IMR-90 (cell line): ENCODE results near the gene HYKK. TPM values are rescaled to one million over a fixed set of nuclear protein-coding genes. Genes with fewer than 3 reads are reported as not detected.

Experiments
- ATAC-seq: fragments of 200-7000 bp; cut with Tn5 transposase; 2 replicates; pipeline ENCODE4 v1.9.1; 2020; ENCODE audit warnings: low read depth, mild to moderate bottlenecking, moderate library complexity
- BruUV-seq: library from RNA; stranded (reverse); fragments of 400-500 nt; replicated peaks from 2 replicates; lab custom pipeline; 2021; lab: Mats Ljungman, UMichigan
- CTCF ChIA-PET: fragments of 300-600 bp; formaldehyde crosslinking; extraction: SDS; loops from one replicate; lab custom pipeline; 2021; ENCODE audit warnings: antibody characterized with exemption; lab: Yijun Ruan, JAX
- POLR2A ChIA-PET: fragments of 300-600 bp; sonication (Branson Sonifier 250); formaldehyde crosslinking; loops from one replicate; lab custom pipeline; 2022; ENCODE audit warnings: antibody characterized with exemption; ENCODE audit not compliant: unreplicated experiment; lab: Charles Lee
- DNase-seq: peaks from one replicate; pipeline ENCODE4 v3.0.0; 2013
- H2AFZ ChIP-seq: replicated peaks from 2 replicates; pipeline ENCODE3; 2013; ENCODE audit warnings: low read length, mild to moderate bottlenecking; ENCODE audit not compliant: poor library complexity
- H2AK5ac ChIP-seq: 2 replicates; pipeline ENCODE4 v1.6.1; 2013; ENCODE audit warnings: low read depth, low read length, inconsistent platforms
- H2AK9ac ChIP-seq: replicated peaks from 2 replicates; pipeline ENCODE3; 2013; ENCODE audit warnings: mild to moderate bottlenecking, low read depth, low read length, moderate library complexity; ENCODE audit not compliant: poor library complexity
- H2BK120ac ChIP-seq: 2 replicates; pipeline ENCODE4 v1.6.1; 2013; ENCODE audit warnings: low read depth, low read length, inconsistent platforms
- H2BK15ac ChIP-seq: 3 replicates; pipeline ENCODE4 v1.6.1; 2013; ENCODE audit warnings: low read depth, low read length, inconsistent platforms
- H2BK20ac ChIP-seq: 2 replicates; pipeline ENCODE4 v1.6.1; 2013; ENCODE audit warnings: low read depth, mild to moderate bottlenecking, inconsistent platforms, low read length, moderate library complexity
- H2BK5ac ChIP-seq: 2 replicates; pipeline ENCODE4 v1.6.1; 2013; ENCODE audit warnings: mild to moderate bottlenecking, low read depth, low read length, inconsistent platforms; ENCODE audit not compliant: poor library complexity, severe bottlenecking
- H3K14ac ChIP-seq: replicated peaks from 2 replicates; pipeline ENCODE4 v1.6.1; 2013; ENCODE audit warnings: low read depth, low read length, inconsistent platforms
- H3K18ac ChIP-seq: 2 replicates; pipeline ENCODE4 v1.6.1; 2013; ENCODE audit warnings: low read depth, low read length, control low read depth
- H3K23ac ChIP-seq: 2 replicates; pipeline ENCODE4 v1.6.1; 2013; ENCODE audit warnings: low read depth, low read length, inconsistent platforms
- H3K27ac ChIP-seq: 2 replicates; pipeline ENCODE4 v1.5.1; 2013; ENCODE audit warnings: mild to moderate bottlenecking, control low read depth, low read length; ENCODE audit not compliant: insufficient read depth
- H3K27me3 ChIP-seq: 2 replicates; pipeline ENCODE4 v1.6.1; 2013; ENCODE audit warnings: low read length; ENCODE audit not compliant: control insufficient read depth, insufficient read depth
- H3K36me3 ChIP-seq: 2 replicates; pipeline ENCODE4 v1.6.1; 2013; ENCODE audit warnings: low read length, mixed read lengths; ENCODE audit not compliant: control insufficient read depth, insufficient read depth
- H3K4ac ChIP-seq: 2 replicates; pipeline ENCODE4 v1.6.1; 2013; ENCODE audit warnings: low read depth, low read length, inconsistent platforms
- H3K4me1 ChIP-seq: 2 replicates; pipeline ENCODE4 v1.6.1; 2013; ENCODE audit warnings: low read length, mixed read lengths; ENCODE audit not compliant: control insufficient read depth, insufficient read depth
- H3K4me2 ChIP-seq: 2 replicates; pipeline ENCODE4 v1.6.1; 2013; ENCODE audit warnings: low read depth, mild to moderate bottlenecking, control low read depth, low read length, moderate library complexity
- H3K4me3 ChIP-seq: 2 replicates; pipeline ENCODE4 v1.5.1; 2013; ENCODE audit warnings: low read depth, mild to moderate bottlenecking, control low read depth, low read length, moderate library complexity; ENCODE audit not compliant: insufficient read depth
- H3K56ac ChIP-seq: 2 replicates; pipeline ENCODE4 v1.6.1; 2013; ENCODE audit warnings: low read length, inconsistent platforms; ENCODE audit not compliant: insufficient read depth; ENCODE audit errors: extremely low read depth
- H3K79me1 ChIP-seq, 2 experiments: 2 replicates each; pipeline ENCODE4 v1.6.1; 2013; ENCODE audit warnings: low read length in 2 of 2, inconsistent platforms in 1 of 2, low read depth in 1 of 2
- H3K9ac ChIP-seq: 2 replicates; pipeline ENCODE4 v1.6.1; 2013; ENCODE audit warnings: low read depth, low read length, control low read depth
- H3K9me1 ChIP-seq: 2 replicates; pipeline ENCODE4 v1.6.1; 2013; ENCODE audit warnings: low read length, inconsistent platforms; ENCODE audit not compliant: insufficient read depth
- H3K9me3 ChIP-seq: 2 replicates; pipeline ENCODE4 v1.6.1; 2013; ENCODE audit warnings: low read length; ENCODE audit not compliant: control insufficient read depth, insufficient read depth
- H4K20me1 ChIP-seq: 2 replicates; pipeline ENCODE4 v1.6.1; 2013; ENCODE audit warnings: low read length, inconsistent platforms; ENCODE audit not compliant: insufficient read depth
- H4K5ac ChIP-seq: 2 replicates; pipeline ENCODE4 v1.6.1; 2013; ENCODE audit warnings: mild to moderate bottlenecking, low read depth, low read length, control low read depth
- H4K8ac ChIP-seq, 2 experiments: 2 replicates each; pipeline ENCODE4 v1.6.1; 2013; ENCODE audit warnings: low read depth in 2 of 2, low read length in 2 of 2, control low read depth in 1 of 2, inconsistent platforms in 1 of 2
- H4K91ac ChIP-seq: 2 replicates; pipeline ENCODE4 v1.6.1; 2013; ENCODE audit warnings: low read depth, low read length, inconsistent platforms; ENCODE audit not compliant: insufficient read depth
- BHLHE40 ChIP-seq: fragments of 150-350 bp; IDR thresholded peaks from 2 replicates; pipeline ENCODE4 v1.6.1; 2016; ENCODE audit warnings: mild to moderate bottlenecking, low read depth, low read length
- CEBPB ChIP-seq: IDR thresholded peaks from 2 replicates; pipeline ENCODE4 v1.6.1; 2012; ENCODE audit warnings: low read depth, low read length, improper control_type of control experiment
- CHD1 ChIP-seq: IDR thresholded peaks from 2 replicates; pipeline ENCODE4 v1.6.1; 2012; ENCODE audit warnings: low read depth, low read length, improper control_type of control experiment
- ELK1 ChIP-seq: fragments of 150-350 bp; IDR thresholded peaks from 2 replicates; pipeline ENCODE4 v1.6.1; 2016; ENCODE audit warnings: low read depth, mild to moderate bottlenecking, low read length, moderate library complexity, borderline replicate concordance
- FOS ChIP-seq: fragments of 150-350 bp; IDR thresholded peaks from 2 replicates; pipeline ENCODE4 v1.6.1; 2016; ENCODE audit warnings: low read depth, low read length
- MAFK ChIP-seq: IDR thresholded peaks from 2 replicates; pipeline ENCODE4 v1.6.1; 2012; ENCODE audit warnings: low read depth, low read length, improper control_type of control experiment
- MAZ ChIP-seq: IDR thresholded peaks from 2 replicates; pipeline ENCODE4 v1.6.1; 2012; ENCODE audit warnings: low read depth, mild to moderate bottlenecking, low read length, improper control_type of control experiment, moderate library complexity, borderline replicate concordance
- MXI1 ChIP-seq: IDR thresholded peaks from 2 replicates; pipeline ENCODE4 v1.6.1; 2012; ENCODE audit warnings: low read depth, mild to moderate bottlenecking, low read length, moderate library complexity, borderline replicate concordance
- NFE2L2 ChIP-seq: fragments of 150-350 bp; IDR thresholded peaks from 2 replicates; pipeline ENCODE4 v1.6.1; 2016; ENCODE audit warnings: low read depth, mild to moderate bottlenecking, low read length
- POLR2A ChIP-seq: IDR thresholded peaks from 2 replicates; pipeline ENCODE4 v1.6.1; 2012; ENCODE audit warnings: mild to moderate bottlenecking, low read depth, low read length
- RAD21 ChIP-seq: IDR thresholded peaks from 2 replicates; pipeline ENCODE4 v1.6.1; 2012; ENCODE audit warnings: low read length, improper control_type of control experiment
- RCOR1 ChIP-seq: IDR thresholded peaks from 2 replicates; pipeline ENCODE4 v1.6.1; 2012; ENCODE audit warnings: mild to moderate bottlenecking, low read length, improper control_type of control experiment; ENCODE audit not compliant: insufficient replicate concordance
- RFX5 ChIP-seq: IDR thresholded peaks from 2 replicates; pipeline ENCODE4 v1.8.0; 2012; ENCODE audit warnings: low read depth, mild to moderate bottlenecking, low read length, moderate library complexity
- SMC3 ChIP-seq: fragments of 150-350 bp; IDR thresholded peaks from 2 replicates; pipeline ENCODE4 v1.6.1; 2016; ENCODE audit warnings: low read depth, mild to moderate bottlenecking, antibody characterized with exemption, low read length, moderate library complexity
- USF2 ChIP-seq: fragments of 150-350 bp; IDR thresholded peaks from 2 replicates; pipeline ENCODE4 v1.6.1; 2017; ENCODE audit warnings: mild to moderate bottlenecking, antibody characterized with exemption, low read length, low read depth
- WGBS, 2 experiments: methylation state at CpG; one replicate each; pipeline versions ENCODE4 v1.1.5 to v1.1.7; 2013; ENCODE audit warnings: missing lambda C conversion rate in 2 of 2; ENCODE audit not compliant: insufficient read length in 1 of 2; ENCODE audit errors: extremely low coverage in 2 of 2; 5-methylcytosine and 5-hydroxymethylcytosine counted together
- dilution Hi-C: fragments of 300-500 bp; cut with HindIII; formaldehyde crosslinking; loops from one replicate; pipeline ENCODE4 v1.14.3; 2018; ENCODE audit warnings: low sequenced_read_pairs; ENCODE audit not compliant: unreplicated experiment
- in situ Hi-C: fragments of 300-500 bp; cut with MboI; formaldehyde crosslinking; loops from 3 replicates; pipeline ENCODE4 v1.14.3; 2019; ENCODE audit warnings: low sequenced_read_pairs, inconsistent platforms, mixed read lengths
- intact Hi-C: fragments of 100-400 bp; cut with micrococcal nuclease; formaldehyde crosslinking; loops from 2 replicates; pipeline ENCODE4 v1.10.0; 2022
- polyA plus RNA-seq, 3 experiments: library from polyadenylated mRNA; depleted of rRNA; stranded (reverse); fragments of >200 nt; gene quantifications; 2 replicates each; pipeline ENCODE4 v1.2.3, GENCODE V29; 2012; ENCODE audit warnings: low replicate concordance in 1 of 3
- total RNA-seq: library from RNA; depleted of rRNA; stranded (reverse); fragments of >200 nt; gene quantifications from 2 replicates; pipeline ENCODE4 v1.2.3, GENCODE V29; 2012
- TF ChIP-seq, protein P1 (sequence below): conservative IDR thresholded peaks from 2 replicates; pipeline ENCODE4 v1.5.1; 2012; ENCODE audit warnings: mild to moderate bottlenecking, low read depth, low read length, improper control_type of control experiment

HYKK gene
- total and polyA plus RNA-seq, 2 of the 4 experiments (the other 2 are of a cell fraction), result 3.8 to 5.6 TPM

- Histone ChIP-seq H2AK9ac (no peak overlapping the region), H3K4me2 (no peak overlapping the region), H3K9ac (no peak overlapping the region), H3K27ac (no peak overlapping the region), H3K56ac (no peak overlapping the region), H4K8ac (no peak overlapping the region), H3K9me3 (no peaks in the 10 kb centered on the region), H2BK15ac (no peak overlapping the region), H3K18ac (no peak overlapping the region), H3K36me3 (no peaks in the 10 kb centered on the region), H3K4me3 (no peak overlapping the region), H4K91ac (no peak overlapping the region), H2BK5ac (no peak overlapping the region), H3K23ac (no peak overlapping the region), H3K9me1 (no peaks in the 10 kb centered on the region), H2BK20ac (no peak overlapping the region), H4K5ac (no peak overlapping the region), H3K4ac (no peak overlapping the region), H4K20me1 (no peaks in the 10 kb centered on the region), H2AK5ac (no peak overlapping the region), H3K27me3 (no peaks in the 10 kb centered on the region), H3K14ac (no peak overlapping the region), H2AFZ (no peak overlapping the region), H2BK120ac (no peak overlapping the region), H3K79me1 (no peaks in the 10 kb centered on the region), H3K4me1 (no peaks in the 10 kb centered on the region)
- DNase-seq, result no peak
- intact Hi-C loops (no loop called here), dilution Hi-C loops (no loop called here), in situ Hi-C loops (no loop called here)
- ChIA-PET CTCF (no interaction called here), POLR2A (no interaction called here)
- no peak for TF ChIP-seq BHLHE40
- TF ChIP-seq, protein P1, sequence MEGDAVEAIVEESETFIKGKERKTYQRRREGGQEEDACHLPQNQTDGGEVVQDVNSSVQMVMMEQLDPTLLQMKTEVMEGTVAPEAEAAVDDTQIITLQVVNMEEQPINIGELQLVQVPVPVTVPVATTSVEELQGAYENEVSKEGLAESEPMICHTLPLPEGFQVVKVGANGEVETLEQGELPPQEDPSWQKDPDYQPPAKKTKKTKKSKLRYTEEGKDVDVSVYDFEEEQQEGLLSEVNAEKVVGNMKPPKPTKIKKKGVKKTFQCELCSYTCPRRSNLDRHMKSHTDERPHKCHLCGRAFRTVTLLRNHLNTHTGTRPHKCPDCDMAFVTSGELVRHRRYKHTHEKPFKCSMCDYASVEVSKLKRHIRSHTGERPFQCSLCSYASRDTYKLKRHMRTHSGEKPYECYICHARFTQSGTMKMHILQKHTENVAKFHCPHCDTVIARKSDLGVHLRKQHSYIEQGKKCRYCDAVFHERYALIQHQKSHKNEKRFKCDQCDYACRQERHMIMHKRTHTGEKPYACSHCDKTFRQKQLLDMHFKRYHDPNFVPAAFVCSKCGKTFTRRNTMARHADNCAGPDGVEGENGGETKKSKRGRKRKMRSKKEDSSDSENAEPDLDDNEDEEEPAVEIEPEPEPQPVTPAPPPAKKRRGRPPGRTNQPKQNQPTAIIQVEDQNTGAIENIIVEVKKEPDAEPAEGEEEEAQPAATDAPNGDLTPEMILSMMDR, result no peak
- no peak for TF ChIP-seq MAFK
- TF ChIP-seq MXI1, result no peak
- no peak for TF ChIP-seq RFX5
- TF ChIP-seq MAZ, result no peak
- TF ChIP-seq CHD1, result no peak
- TF ChIP-seq USF2, result no peak
- no peak for TF ChIP-seq ELK1
- TF ChIP-seq RAD21, result no peak
- TF ChIP-seq RCOR1, result no peak
- no peak for TF ChIP-seq CEBPB
- TF ChIP-seq NFE2L2, result no peak
- TF ChIP-seq SMC3, result no peak
- no peak for TF ChIP-seq POLR2A
- TF ChIP-seq FOS, result no peak
- no peak for ATAC-seq
- no TSS peak for BruUV-seq
- WGBS, 2 experiments, result 56% methylated on average over 2 of the region's 2 CpGs; no CpG with 5 or more reads in 1 of the 2 experiments
Observed at GRCh38 chr15:78533331-78533730, 26.0 kb downstream of the HYKK start.
